Karpas-422 (cell line): Measurements from ENCODE around the gene PDIA5. TPM values are rescaled to one million over a fixed set of nuclear protein-coding genes. Genes with fewer than 3 reads are reported as not detected.

Experiments used
- DNase-seq: peaks from one replicate; pipeline ENCODE4 v3.0.0-alpha.2; 2015
- H2AFZ ChIP-seq: fragments of 200-600 bp; sonication (generic); 2 replicates; pipeline ENCODE4 v1.6.1; 2014; ENCODE audit warnings: antibody characterized with exemption, low read length, mixed read lengths
- H3K27ac ChIP-seq: fragments of 200-600 bp; sonication (generic); 2 replicates; pipeline ENCODE4 v1.5.1; 2014; ENCODE audit warnings: mild to moderate bottlenecking, low read length, moderate library complexity
- H3K27me3 ChIP-seq: fragments of 200-600 bp; sonication (generic); 2 replicates; pipeline ENCODE4 v1.6.1; 2014; ENCODE audit warnings: low read length, mixed read lengths
- H3K36me3 ChIP-seq: fragments of 200-600 bp; sonication (generic); 2 replicates; pipeline ENCODE4 v1.6.1; 2014; ENCODE audit warnings: low read length, mixed read lengths; ENCODE audit not compliant: insufficient read depth
- H3K4me1 ChIP-seq: fragments of 200-600 bp; sonication (generic); 2 replicates; pipeline ENCODE4 v1.6.1; 2014; ENCODE audit warnings: mild to moderate bottlenecking, low read length, mixed read lengths
- H3K4me2 ChIP-seq: fragments of 200-600 bp; sonication (generic); 2 replicates; pipeline ENCODE4 v1.6.1; 2014; ENCODE audit warnings: low read length, low read depth, mild to moderate bottlenecking; ENCODE audit not compliant: poor library complexity, severe bottlenecking
- H3K4me3 ChIP-seq: fragments of 200-600 bp; sonication (generic); 2 replicates; pipeline ENCODE4 v1.5.1; 2014; ENCODE audit warnings: mild to moderate bottlenecking, antibody characterized with exemption, low read length, mixed read lengths
- H3K79me2 ChIP-seq: fragments of 200-600 bp; sonication (generic); 2 replicates; pipeline ENCODE4 v1.6.1; 2014; ENCODE audit warnings: mild to moderate bottlenecking, low read length, mixed read lengths
- H3K9ac ChIP-seq: fragments of 200-600 bp; sonication (generic); 2 replicates; pipeline ENCODE4 v1.6.0; 2014; ENCODE audit warnings: low read length
- H3K9me2 ChIP-seq: fragments of 200-600 bp; sonication (generic), shearing (Covaris generic); replicated peaks from 2 replicates; pipeline ENCODE4 v1.6.0; 2014; ENCODE audit warnings: mild to moderate bottlenecking, low read length, moderate library complexity; ENCODE audit not compliant: insufficient read depth
- H3K9me3 ChIP-seq: fragments of 300-700, 200-600 bp; sonication (generic); 2 replicates; pipeline ENCODE4 v1.6.1; 2014; ENCODE audit warnings: low read length, mixed read lengths
- H4K20me1 ChIP-seq: fragments of 200-600 bp; sonication (generic); 2 replicates; pipeline ENCODE4 v1.6.1; 2014; ENCODE audit warnings: mild to moderate bottlenecking, antibody characterized with exemption, low read length, low read depth; ENCODE audit not compliant: insufficient read depth
- total RNA-seq: library from RNA; depleted of rRNA; stranded (reverse); fragments of >200 nt; shearing (Covaris generic); gene quantifications from 2 replicates; pipeline ENCODE4 v1.2.3, GENCODE V29; 2014; ENCODE audit warnings: low replicate concordance

The PDIA5 gene
- total RNA-seq, 1 experiment from 2014 or later: 6.3 TPM

- H3K4me2 ChIP-seq: no peak overlapping the region
- peaks cover 64% of the 10 kb centered on the region for H3K79me2 ChIP-seq
- no peak overlapping the region for H2AFZ ChIP-seq
- peaks cover 27% of the 10 kb centered on the region; the same call in 1 of the 2 replicates for H4K20me1 ChIP-seq
- no peaks in the 10 kb centered on the region for H3K27me3 ChIP-seq
- no peak overlapping the region for H3K9ac ChIP-seq
- H3K36me3 ChIP-seq: no peaks in the 10 kb centered on the region
- no peaks in the 10 kb centered on the region for H3K9me3 ChIP-seq
- H3K9me2 ChIP-seq: no peaks in the 10 kb centered on the region
- H3K4me3 ChIP-seq: no peak overlapping the region
- no peaks in the 10 kb centered on the region for H3K4me1 ChIP-seq
- DNase-seq: no peak
- H3K27ac ChIP-seq: no peak overlapping the region
Observed at GRCh38 chr3:123078101-123078500, 11.3 kb downstream of the PDIA5 start.

GRCh38 chr3:123080864-123081562 lies 14.2 kb downstream of the PDIA5 start:
- Histone ChIP-seq H3K27me3 (no peaks in the 10 kb centered on the region), H3K36me3 (no peaks in the 10 kb centered on the region), H4K20me1 (peaks cover 19% of the 10 kb centered on the region), H3K9me2 (no peaks in the 10 kb centered on the region), H3K79me2 (peaks cover 65% of the 10 kb centered on the region), H2AFZ (no peak overlapping the region), H3K9me3 (no peaks in the 10 kb centered on the region), H3K4me1 (no peaks in the 10 kb centered on the region), H3K4me3 (no peak overlapping the region), H3K9ac (no peak overlapping the region), H3K27ac (no peak overlapping the region), H3K4me2 (no peak overlapping the region)
- no peak for DNase-seq

- Histone ChIP-seq H3K4me1 (no peaks in the 10 kb centered on the region), H2AFZ (no peak overlapping the region), H3K9ac (no peak overlapping the region), H3K9me2 (no peaks in the 10 kb centered on the region), H3K79me2 (peaks cover 67% of the 10 kb centered on the region), H3K27ac (no peak overlapping the region), H3K9me3 (no peaks in the 10 kb centered on the region), H3K36me3 (no peaks in the 10 kb centered on the region), H4K20me1 (peaks cover 19% of the 10 kb centered on the region), H3K4me2 (no peak overlapping the region), H3K27me3 (no peaks in the 10 kb centered on the region), H3K4me3 (no peak overlapping the region)
- no peak for DNase-seq
Observed at GRCh38 chr3:123081718-123082369, 15.0 kb downstream of the PDIA5 start.

- H4K20me1 ChIP-seq: peaks cover 19% of the 10 kb centered on the region
- no peaks in the 10 kb centered on the region for H3K4me1 ChIP-seq
- H3K4me3 ChIP-seq: no peak overlapping the region
- no peaks in the 10 kb centered on the region for H3K36me3 ChIP-seq
- H3K4me2 ChIP-seq: no peak overlapping the region
- H3K79me2 ChIP-seq: peaks cover 69% of the 10 kb centered on the region
- no peak for DNase-seq
- no peak overlapping the region for H3K9ac ChIP-seq
- no peak overlapping the region for H2AFZ ChIP-seq
- no peaks in the 10 kb centered on the region for H3K9me2 ChIP-seq
- H3K9me3 ChIP-seq: no peaks in the 10 kb centered on the region
- no peak overlapping the region for H3K27ac ChIP-seq
- H3K27me3 ChIP-seq: no peaks in the 10 kb centered on the region
Observed at GRCh38 chr3:123082370-123083065, 15.7 kb downstream of the PDIA5 start.

GRCh38 chr3:123083383-123084124 lies 16.7 kb downstream of the PDIA5 start:
- no peaks in the 10 kb centered on the region for H3K4me1 ChIP-seq
- H3K36me3 ChIP-seq: no peaks in the 10 kb centered on the region
- no peaks in the 10 kb centered on the region for H3K27me3 ChIP-seq
- H3K9me3 ChIP-seq: no peaks in the 10 kb centered on the region
- no peak overlapping the region for H3K4me2 ChIP-seq
- DNase-seq: no peak
- H3K79me2 ChIP-seq: peaks cover 76% of the 10 kb centered on the region
- H3K9ac ChIP-seq: no peak overlapping the region
- no peaks in the 10 kb centered on the region for H3K9me2 ChIP-seq
- H3K27ac ChIP-seq: no peak overlapping the region
- no peak overlapping the region for H3K4me3 ChIP-seq
- H2AFZ ChIP-seq: no peak overlapping the region
- peaks cover 17% of the 10 kb centered on the region for H4K20me1 ChIP-seq

- Histone ChIP-seq H3K4me2 (no peak overlapping the region), H3K9ac (no peak overlapping the region), H3K4me3 (no peak overlapping the region), H2AFZ (no peak overlapping the region), H3K9me3 (no peaks in the 10 kb centered on the region), H3K4me1 (no peaks in the 10 kb centered on the region), H3K27ac (no peak overlapping the region), H3K36me3 (no peaks in the 10 kb centered on the region), H4K20me1 (peaks cover 17% of the 10 kb centered on the region), H3K27me3 (no peaks in the 10 kb centered on the region), H3K79me2 (peaks cover 74% of the 10 kb centered on the region), H3K9me2 (no peaks in the 10 kb centered on the region)
- DNase-seq: no peak
Observed at GRCh38 chr3:123084192-123084591, 17.4 kb downstream of the PDIA5 start.

GRCh38 chr3:123084738-123085237 lies 18.0 kb downstream of the PDIA5 start:
- Histone ChIP-seq H3K4me2 (no peak overlapping the region), H3K4me3 (no peak overlapping the region), H3K4me1 (no peaks in the 10 kb centered on the region), H3K27ac (no peak overlapping the region), H3K9ac (no peak overlapping the region), H2AFZ (no peak overlapping the region), H3K27me3 (no peaks in the 10 kb centered on the region), H3K9me3 (no peaks in the 10 kb centered on the region), H3K79me2 (peaks cover 70% of the 10 kb centered on the region), H3K9me2 (no peaks in the 10 kb centered on the region), H4K20me1 (peaks cover 15% of the 10 kb centered on the region), H3K36me3 (no peaks in the 10 kb centered on the region)
- DNase-seq: no peak
